Type B pancreatic cell (in vitro differentiated cells): ENCODE measurements around the gene SUMO3. TPM values are rescaled to one million over a fixed set of nuclear protein-coding genes. Genes with fewer than 3 reads are reported as not detected.

Experiments used
- DNase-seq: peaks from one replicate; pipeline ENCODE4 v3.0.0; 2021; ENCODE audit warnings: mixed read lengths; ENCODE audit not compliant: unreplicated experiment; ENCODE audit errors: extremely low spot score
- H3K27ac Mint-ChIP-seq: 2 replicates; pipeline ENCODE4 v1.8.0; 2021; ENCODE audit warnings: mild to moderate bottlenecking, mixed read lengths
- H3K27me3 Mint-ChIP-seq: 2 replicates; pipeline ENCODE4 v1.8.0; 2021; ENCODE audit warnings: mixed read lengths
- H3K36me3 Mint-ChIP-seq: 2 replicates; pipeline ENCODE4 v1.8.0; 2021; ENCODE audit warnings: mixed read lengths
- H3K4me1 Mint-ChIP-seq: one replicate; pipeline ENCODE4 v1.8.0; 2021; ENCODE audit warnings: mixed read lengths; ENCODE audit not compliant: unreplicated experiment
- H3K4me3 Mint-ChIP-seq: 2 replicates; pipeline ENCODE4 v1.8.0; 2021; ENCODE audit warnings: mild to moderate bottlenecking, mixed read lengths
- H3K9me3 Mint-ChIP-seq: 2 replicates; pipeline ENCODE4 v1.8.0; 2021; ENCODE audit warnings: mixed read lengths
- CTCF ChIP-seq: fragments of 200-600 bp; sonication (generic); conservative IDR thresholded peaks from 2 replicates; pipeline ENCODE4 v1.5.0; 2021; ENCODE audit warnings: antibody characterized with exemption, mild to moderate bottlenecking
- total RNA-seq: library from RNA; stranded (reverse); gene quantifications from 2 replicates; pipeline ENCODE4 v1.2.1, GENCODE V29; 2021; ENCODE audit warnings: low replicate concordance

The SUMO3 gene
- total RNA-seq, 1 donor from 2014 or later = 81.2 TPM

GRCh38 chr21:44858791-44859190, 40.9 kb upstream of the SUMO3 start:
- Mint-ChIP-seq H3K4me1 (no peaks in the 10 kb centered on the region), H3K27me3 (no peaks in the 10 kb centered on the region), H3K9me3 (no peaks in the 10 kb centered on the region), H3K4me3 (no peak overlapping the region), H3K27ac (peak overlapping the region; percentile 67), H3K36me3 (peaks cover 17% of the 10 kb centered on the region)
- no peak for TF ChIP-seq CTCF
- DNase-seq = no peak

- H3K27me3 Mint-ChIP-seq = no peaks in the 10 kb centered on the region
- H3K36me3 Mint-ChIP-seq = peaks cover 20% of the 10 kb centered on the region
- no peak for TF ChIP-seq CTCF
- H3K4me1 Mint-ChIP-seq = no peaks in the 10 kb centered on the region
- DNase-seq = no peak
- H3K9me3 Mint-ChIP-seq = no peaks in the 10 kb centered on the region
- H3K4me3 Mint-ChIP-seq = no peak overlapping the region
- peak overlapping the region; percentile 67 for H3K27ac Mint-ChIP-seq
Measured at GRCh38 chr21:44858291-44858690, 40.4 kb upstream of the SUMO3 start.

DNA sequence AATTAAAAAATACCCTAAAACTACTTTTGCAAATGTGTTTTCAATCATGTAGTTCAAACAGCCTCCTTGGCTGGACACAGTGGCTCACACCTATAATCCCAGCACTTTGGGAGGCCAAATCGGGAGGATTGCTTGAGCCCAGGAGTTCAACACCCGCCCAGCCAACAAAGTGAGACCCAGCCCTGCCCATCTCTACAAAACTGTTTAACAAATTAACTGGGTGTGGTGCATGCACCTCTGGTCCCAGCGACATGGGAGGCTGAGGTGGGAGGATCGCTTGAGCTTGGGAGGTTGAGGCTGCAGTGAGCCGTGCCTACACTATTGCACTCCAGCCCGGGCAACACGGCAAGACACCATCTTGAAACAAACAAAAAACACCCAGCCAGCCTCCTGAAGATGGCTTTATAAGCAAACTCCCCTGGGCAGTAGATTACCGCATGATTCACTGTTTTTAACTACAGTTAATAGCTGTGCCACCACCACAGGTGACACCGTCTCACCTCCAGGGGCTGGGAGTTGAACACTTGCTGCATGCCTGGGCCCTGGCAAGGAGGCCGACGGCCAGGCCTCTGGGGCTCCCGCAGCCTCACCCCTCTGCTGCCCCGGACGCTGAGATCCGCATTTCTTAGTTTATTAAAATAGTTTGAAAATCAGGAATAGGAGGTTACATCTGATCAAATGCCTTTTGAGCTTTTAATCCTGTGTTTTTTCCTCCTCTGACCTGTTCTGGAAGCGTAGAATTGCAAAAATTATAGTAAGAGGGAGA, 39.4 kb upstream of the SUMO3 start:
- no peaks in the 10 kb centered on the region for H3K27me3 Mint-ChIP-seq
- TF ChIP-seq CTCF = no peak
- H3K27ac Mint-ChIP-seq = no peak overlapping the region
- no peaks in the 10 kb centered on the region for H3K4me1 Mint-ChIP-seq
- H3K9me3 Mint-ChIP-seq = no peaks in the 10 kb centered on the region
- no peak for DNase-seq
- H3K36me3 Mint-ChIP-seq = peaks cover 20% of the 10 kb centered on the region
- H3K4me3 Mint-ChIP-seq = no peak overlapping the region

- H3K36me3 Mint-ChIP-seq = peaks cover 17% of the 10 kb centered on the region
- no peak overlapping the region for H3K27ac Mint-ChIP-seq
Measured at GRCh38 chr21:44856131-44856530, 38.3 kb upstream of the SUMO3 start.

GRCh38 chr21:44855572-44855971, 37.7 kb upstream of the SUMO3 start:
- Mint-ChIP-seq H3K36me3 (peaks cover 20% of the 10 kb centered on the region), H3K27me3 (no peaks in the 10 kb centered on the region), H3K9me3 (no peaks in the 10 kb centered on the region), H3K4me3 (no peak overlapping the region), H3K4me1 (no peaks in the 10 kb centered on the region), H3K27ac (no peak overlapping the region)
- no peak for TF ChIP-seq CTCF
- DNase-seq = no peak

More at GRCh38 chr21:44856131-44856530, 38.3 kb upstream of the SUMO3 start:
- DNase-seq = no peak
- TF ChIP-seq CTCF = no peak
- no peaks in the 10 kb centered on the region for H3K4me1 Mint-ChIP-seq
- H3K4me3 Mint-ChIP-seq = no peak overlapping the region
- no peaks in the 10 kb centered on the region for H3K9me3 Mint-ChIP-seq
- H3K27me3 Mint-ChIP-seq = no peaks in the 10 kb centered on the region
